ENCODE data around the gene STX3.
"Not testable (repeated sequence)": the region's sequence is repeated elsewhere in the genome, so short reads cannot be mapped to it uniquely, and the experiment has no call there.

STX3 gene

GRCh38 chr11:59773083-59773440, 17.9 kb downstream of the STX3 start:
- no peak for DNase-seq (ENCODE audit: low read depth)
- TF ChIP-seq CTCF (conservative IDR thresholded peaks at IDR 0.05; ENCODE audit: low read depth, low read length) = no peak
- no peak overlapping the region for H3K4me3 ChIP-seq (ENCODE audit: low read depth, low read length)

- H3K4me3 ChIP-seq (ENCODE audit: low read depth, low read length) = no peak overlapping the region
- no peak for TF ChIP-seq CTCF (conservative IDR thresholded peaks at IDR 0.05; ENCODE audit: low read depth, low read length)
- DNase-seq (ENCODE audit: low read depth) = peak; percentile 79
Observed at GRCh38 chr11:59776210-59777066, 21.3 kb downstream of the STX3 start.

- H3K4me3 ChIP-seq (ENCODE audit: low read depth, low read length) = no peak overlapping the region
- TF ChIP-seq CTCF (conservative IDR thresholded peaks at IDR 0.05; ENCODE audit: low read depth, low read length) = no peak
- no peak for DNase-seq (ENCODE audit: low read depth)
Observed at GRCh38 chr11:59777104-59777503, 21.9 kb downstream of the STX3 start.

- H3K4me3 ChIP-seq (ENCODE audit: low read depth, low read length) = no peak overlapping the region
- no peak for DNase-seq (ENCODE audit: low read depth)
- no peak for TF ChIP-seq CTCF (conservative IDR thresholded peaks at IDR 0.05; ENCODE audit: low read depth, low read length)
Observed at GRCh38 chr11:59778122-59778521, 22.9 kb downstream of the STX3 start.

- no peak for TF ChIP-seq CTCF (conservative IDR thresholded peaks at IDR 0.05; ENCODE audit: low read depth, low read length)
- H3K4me3 ChIP-seq (ENCODE audit: low read depth, low read length) = no peak overlapping the region
- DNase-seq (ENCODE audit: low read depth) = no peak
Observed at GRCh38 chr11:59779487-59779886, 24.3 kb downstream of the STX3 start.

GRCh38 chr11:59782080-59782479, 26.9 kb downstream of the STX3 start:
- no peak overlapping the region for H3K4me3 ChIP-seq (ENCODE audit: low read depth, low read length)
- TF ChIP-seq CTCF (conservative IDR thresholded peaks at IDR 0.05; ENCODE audit: low read depth, low read length) = no peak

GRCh38 chr11:59783632-59784090, 28.5 kb downstream of the STX3 start:
- no peak overlapping the region for H3K4me3 ChIP-seq (ENCODE audit: low read depth, low read length)
- DNase-seq (ENCODE audit: low read depth) = no peak
- TF ChIP-seq CTCF (conservative IDR thresholded peaks at IDR 0.05; ENCODE audit: low read depth, low read length) = no peak

More at GRCh38 chr11:59782080-59782479, 26.9 kb downstream of the STX3 start:
- no peak for DNase-seq (ENCODE audit: low read depth)

- DNase-seq (ENCODE audit: low read depth); H3K4me3 ChIP-seq (ENCODE audit: low read depth, low read length): not testable (repeated sequence)
Observed at GRCh38 chr11:59784441-59784840, 29.3 kb downstream of the STX3 start.
